ENCODE data around the gene YIPF2. TPM values are rescaled to one million over a fixed set of nuclear protein-coding genes. Genes with fewer than 3 reads are reported as not detected.

YIPF2 gene
- total RNA-seq (2022), result 70.9 and 78.1 TPM in 2 replicates
- percentile 58 among the genes with signal in this experiment for Bru-seq, nascent RNA
- percentile 66 among the genes with signal in this experiment for BruChase-seq, experiment 1, labeled RNA remaining after a 2-hour chase
- BruChase-seq, experiment 2, labeled RNA remaining after a 6-hour chase, result percentile 80 among the genes with signal in this experiment
- long read RNA-seq, transcript YIPF2-204 (10 exons, 1,550 nt), result major isoform, 34 of 71 reads
- long read RNA-seq, transcript YIPF2-201 (10 exons, 2,087 nt), result minor isoform, 5 of 71 reads
- long read RNA-seq, partial matches to known transcripts, result 9 of 71 reads
- long read RNA-seq, other reads (novel, unspliced or antisense), result 23 of 71 reads

DNA sequence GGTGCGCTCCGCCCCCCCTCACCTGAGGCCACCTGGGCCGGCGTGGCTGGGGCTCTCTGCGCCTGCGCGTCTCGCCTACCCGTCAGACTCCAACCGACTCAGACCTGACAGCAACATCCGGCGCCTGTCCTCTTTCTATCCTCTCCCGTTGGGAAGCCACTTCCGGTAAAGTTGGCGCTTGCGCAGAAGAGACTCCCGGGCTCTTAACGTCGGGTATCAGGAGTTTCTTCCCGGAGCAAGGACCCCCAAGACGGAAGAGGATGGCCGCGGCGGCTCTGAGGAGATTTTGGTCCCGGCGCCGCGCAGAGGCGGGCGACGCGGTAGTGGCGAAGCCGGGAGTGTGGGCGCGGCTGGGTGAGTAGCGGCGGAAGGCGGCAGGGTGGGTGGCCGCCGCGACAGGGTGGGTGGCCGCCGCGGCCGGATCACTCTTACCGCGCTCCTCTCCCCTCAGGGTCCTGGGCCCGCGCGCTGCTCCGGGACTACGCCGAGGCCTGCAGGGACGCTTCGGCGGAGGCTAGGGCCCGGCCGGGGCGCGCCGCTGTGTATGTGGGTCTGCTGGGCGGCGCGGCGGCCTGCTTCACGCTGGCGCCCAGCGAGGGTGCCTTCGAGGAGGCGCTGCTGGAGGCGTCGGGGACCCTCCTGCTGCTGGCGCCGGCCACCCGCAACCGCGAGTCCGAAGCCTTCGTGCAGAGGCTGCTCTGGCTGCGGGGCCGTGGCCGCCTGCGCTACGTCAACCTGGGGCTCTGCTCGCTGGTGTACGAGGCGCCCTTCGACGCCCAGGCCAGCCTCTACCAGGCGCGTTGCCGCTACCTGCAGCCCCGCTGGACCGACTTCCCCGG, at the start of gene YIPF2, which contains the start of gene TIMM29:
Gene YIPF2, minus strand, starts transcription at position 77 of the 839 bp plus-strand sequence. CDS start 229 bp downstream, outside the sequence.
Gene TIMM29, plus strand, starts transcription at position 249 of the 839 bp plus-strand sequence. Its CDS starts 12 bp downstream, at position 261.
- POLR2A ChIA-PET, result no interaction called here
- intact Hi-C loops (cut with micrococcal nuclease; ENCODE audit: unreplicated experiment), result no loop called here
- Mint-ChIP-seq H3K4me3 (ENCODE audit: unreplicated experiment) (peak within 1 kb of the TSS; percentile 92), H3K27me3 (ENCODE audit: insufficient read depth, unreplicated experiment) (no peaks in the 10 kb centered on the region), H3K36me3 (ENCODE audit: insufficient read depth, unreplicated experiment) (peaks cover 81% of the 10 kb centered on the region), H3K4me1 (ENCODE audit: low read depth, unreplicated experiment) (peaks cover 6% of the 10 kb centered on the region), H3K27ac (ENCODE audit: unreplicated experiment) (peak within 1 kb of the TSS; percentile 87), H3K9me3 (ENCODE audit: unreplicated experiment) (no peaks in the 10 kb centered on the region)
- no peaks in the 10 kb centered on the region for H3K9me3 ChIP-seq
- peak within 1 kb of the TSS; percentile 99 for H3K4me3 ChIP-seq (ENCODE audit: low read depth, low read length)
- no peak for TF ChIP-seq CTCF (IDR thresholded peaks at IDR 0.05; ENCODE audit: insufficient read depth in 1 of 2, low read depth in 1 of 2, low read length in 1 of 2, severe bottlenecking in 1 of 2, unreplicated experiment in 1 of 2)
- BruUV-seq (replicated peaks), result no TSS peak
- H3K36me3 ChIP-seq (ENCODE audit: control insufficient read depth, insufficient read depth, low read length), result no peaks in the 10 kb centered on the region
- peak; percentile 96 to 98 for DNase-seq
- peaks cover 7% of the 10 kb centered on the region; the same call in 1 of the 2 replicates for H3K4me1 ChIP-seq
- H3K27me3 ChIP-seq (replicated peaks; ENCODE audit: control insufficient read depth, insufficient read depth, low read length), result no peaks in the 10 kb centered on the region
- CTCF ChIA-PET, result no interaction called here

- Mint-ChIP-seq H3K27ac (ENCODE audit: unreplicated experiment) (no peak overlapping the region), H3K4me1 (ENCODE audit: low read depth, unreplicated experiment) (peaks cover 10% of the 10 kb centered on the region), H3K27me3 (ENCODE audit: insufficient read depth, unreplicated experiment) (no peaks in the 10 kb centered on the region), H3K36me3 (ENCODE audit: insufficient read depth, unreplicated experiment) (peaks cover 43% of the 10 kb centered on the region), H3K4me3 (ENCODE audit: unreplicated experiment) (no peak overlapping the region), H3K9me3 (ENCODE audit: unreplicated experiment) (no peaks in the 10 kb centered on the region)
- no TSS peak for BruUV-seq (replicated peaks)
- CTCF ChIA-PET, result no interaction called here
- no peak for DNase-seq
- intact Hi-C loops (cut with micrococcal nuclease; ENCODE audit: unreplicated experiment), result no loop called here
- no peak for TF ChIP-seq CTCF (IDR thresholded peaks at IDR 0.05; ENCODE audit: insufficient read depth in 1 of 2, low read depth in 1 of 2, low read length in 1 of 2, severe bottlenecking in 1 of 2, unreplicated experiment in 1 of 2)
- H3K27me3 ChIP-seq (replicated peaks; ENCODE audit: control insufficient read depth, insufficient read depth, low read length), result no peaks in the 10 kb centered on the region
- H3K4me3 ChIP-seq (ENCODE audit: low read depth, low read length), result no peak overlapping the region
- no peaks in the 10 kb centered on the region for H3K36me3 ChIP-seq (ENCODE audit: control insufficient read depth, insufficient read depth, low read length)
- POLR2A ChIA-PET, result interaction anchor here (0.6 kb wide), 1 partner anchor 25 kb away, joined by 3 read pairs; no protein-coding TSS in a partner anchor
- H3K9me3 ChIP-seq, result no peaks in the 10 kb centered on the region
- H3K4me1 ChIP-seq, result peaks cover 12% of the 10 kb centered on the region
Measured at GRCh38 chr19:10977742-10978092, 49.3 kb upstream of the YIPF2 start.

GRCh38 chr19:10976131-10976892, 47.9 kb upstream of the YIPF2 start:
- Mint-ChIP-seq H3K36me3 (ENCODE audit: insufficient read depth, unreplicated experiment) (peaks cover 35% of the 10 kb centered on the region), H3K4me3 (ENCODE audit: unreplicated experiment) (peak overlapping the region; percentile 22)
- intact Hi-C loops (cut with micrococcal nuclease; ENCODE audit: unreplicated experiment), result no loop called here

More at GRCh38 chr19:10976131-10976892, 47.9 kb upstream of the YIPF2 start:
- no peaks in the 10 kb centered on the region for H3K27me3 ChIP-seq (replicated peaks; ENCODE audit: control insufficient read depth, insufficient read depth, low read length)
- H3K27me3 Mint-ChIP-seq (ENCODE audit: insufficient read depth, unreplicated experiment), result no peaks in the 10 kb centered on the region
- H3K9me3 Mint-ChIP-seq (ENCODE audit: unreplicated experiment), result no peaks in the 10 kb centered on the region
- H3K4me1 Mint-ChIP-seq (ENCODE audit: low read depth, unreplicated experiment), result peaks cover 10% of the 10 kb centered on the region
- CTCF ChIA-PET, result no interaction called here
- TF ChIP-seq CTCF (IDR thresholded peaks at IDR 0.05; ENCODE audit: insufficient read depth in 1 of 2, low read depth in 1 of 2, low read length in 1 of 2, severe bottlenecking in 1 of 2, unreplicated experiment in 1 of 2), result no peak
- no peaks in the 10 kb centered on the region for H3K9me3 ChIP-seq
- peak overlapping the region; percentile 62 for H3K27ac Mint-ChIP-seq (ENCODE audit: unreplicated experiment)
- H3K4me1 ChIP-seq, result peaks cover 12% of the 10 kb centered on the region
- POLR2A ChIA-PET, result no interaction called here
- no peak overlapping the region for H3K4me3 ChIP-seq (ENCODE audit: low read depth, low read length)
- no peaks in the 10 kb centered on the region; the same call in 1 of the 2 replicates for H3K36me3 ChIP-seq (ENCODE audit: control insufficient read depth, insufficient read depth, low read length)
- BruUV-seq (replicated peaks), result no TSS peak
- DNase-seq, result no peak
